ENCODE results near the gene TMUB2. TPM values are rescaled to one million over a fixed set of nuclear protein-coding genes. Genes with fewer than 3 reads are reported as not detected.

The TMUB2 gene
- total and polyA plus RNA-seq, 2 of the 13 experiments (the other 11 are each of a cell fraction or from before 2014, with no cell fraction given) = 26.9 to 50.8 TPM

GRCh38 chr17:44220213-44221083 is 33.7 kb downstream of the TMUB2 start (continued):
- TF ChIP-seq, protein P1, sequence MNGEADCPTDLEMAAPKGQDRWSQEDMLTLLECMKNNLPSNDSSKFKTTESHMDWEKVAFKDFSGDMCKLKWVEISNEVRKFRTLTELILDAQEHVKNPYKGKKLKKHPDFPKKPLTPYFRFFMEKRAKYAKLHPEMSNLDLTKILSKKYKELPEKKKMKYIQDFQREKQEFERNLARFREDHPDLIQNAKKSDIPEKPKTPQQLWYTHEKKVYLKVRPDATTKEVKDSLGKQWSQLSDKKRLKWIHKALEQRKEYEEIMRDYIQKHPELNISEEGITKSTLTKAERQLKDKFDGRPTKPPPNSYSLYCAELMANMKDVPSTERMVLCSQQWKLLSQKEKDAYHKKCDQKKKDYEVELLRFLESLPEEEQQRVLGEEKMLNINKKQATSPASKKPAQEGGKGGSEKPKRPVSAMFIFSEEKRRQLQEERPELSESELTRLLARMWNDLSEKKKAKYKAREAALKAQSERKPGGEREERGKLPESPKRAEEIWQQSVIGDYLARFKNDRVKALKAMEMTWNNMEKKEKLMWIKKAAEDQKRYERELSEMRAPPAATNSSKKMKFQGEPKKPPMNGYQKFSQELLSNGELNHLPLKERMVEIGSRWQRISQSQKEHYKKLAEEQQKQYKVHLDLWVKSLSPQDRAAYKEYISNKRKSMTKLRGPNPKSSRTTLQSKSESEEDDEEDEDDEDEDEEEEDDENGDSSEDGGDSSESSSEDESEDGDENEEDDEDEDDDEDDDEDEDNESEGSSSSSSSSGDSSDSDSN (CRISPR knock-in tag; IDR thresholded peaks at IDR 0.05) = peak; percentile 93
- TF ChIP-seq PHF21A (CRISPR knock-in tag; IDR thresholded peaks at IDR 0.05) = no peak
- peak; percentile 21; the same call in 1 of the 2 replicates for TF ChIP-seq MED1 (CRISPR knock-in tag; IDR thresholded peaks at IDR 0.05)
- TF ChIP-seq ZNF337 (CRISPR knock-in tag; IDR thresholded peaks at IDR 0.05; ENCODE audit: borderline replicate concordance, low read depth) = no peak
- TF ChIP-seq ZEB1 (IDR thresholded peaks at IDR 0.05; ENCODE audit: insufficient replicate concordance, low read depth) = no peak
- TF ChIP-seq RBFOX2 (IDR thresholded peaks at IDR 0.05; ENCODE audit: low read depth, low read length) = peak; percentile 80
- peak; percentile 13; the same call in 1 of the 2 replicates for TF ChIP-seq NR2C2 (CRISPR knock-in tag; IDR thresholded peaks at IDR 0.05; ENCODE audit: borderline replicate concordance)
- TF ChIP-seq ZBTB39 (CRISPR knock-in tag; IDR thresholded peaks at IDR 0.05) = no peak
- TF ChIP-seq TIGD3 (CRISPR knock-in tag; IDR thresholded peaks at IDR 0.05; ENCODE audit: borderline replicate concordance) = no peak
- TF ChIP-seq, protein P2, sequence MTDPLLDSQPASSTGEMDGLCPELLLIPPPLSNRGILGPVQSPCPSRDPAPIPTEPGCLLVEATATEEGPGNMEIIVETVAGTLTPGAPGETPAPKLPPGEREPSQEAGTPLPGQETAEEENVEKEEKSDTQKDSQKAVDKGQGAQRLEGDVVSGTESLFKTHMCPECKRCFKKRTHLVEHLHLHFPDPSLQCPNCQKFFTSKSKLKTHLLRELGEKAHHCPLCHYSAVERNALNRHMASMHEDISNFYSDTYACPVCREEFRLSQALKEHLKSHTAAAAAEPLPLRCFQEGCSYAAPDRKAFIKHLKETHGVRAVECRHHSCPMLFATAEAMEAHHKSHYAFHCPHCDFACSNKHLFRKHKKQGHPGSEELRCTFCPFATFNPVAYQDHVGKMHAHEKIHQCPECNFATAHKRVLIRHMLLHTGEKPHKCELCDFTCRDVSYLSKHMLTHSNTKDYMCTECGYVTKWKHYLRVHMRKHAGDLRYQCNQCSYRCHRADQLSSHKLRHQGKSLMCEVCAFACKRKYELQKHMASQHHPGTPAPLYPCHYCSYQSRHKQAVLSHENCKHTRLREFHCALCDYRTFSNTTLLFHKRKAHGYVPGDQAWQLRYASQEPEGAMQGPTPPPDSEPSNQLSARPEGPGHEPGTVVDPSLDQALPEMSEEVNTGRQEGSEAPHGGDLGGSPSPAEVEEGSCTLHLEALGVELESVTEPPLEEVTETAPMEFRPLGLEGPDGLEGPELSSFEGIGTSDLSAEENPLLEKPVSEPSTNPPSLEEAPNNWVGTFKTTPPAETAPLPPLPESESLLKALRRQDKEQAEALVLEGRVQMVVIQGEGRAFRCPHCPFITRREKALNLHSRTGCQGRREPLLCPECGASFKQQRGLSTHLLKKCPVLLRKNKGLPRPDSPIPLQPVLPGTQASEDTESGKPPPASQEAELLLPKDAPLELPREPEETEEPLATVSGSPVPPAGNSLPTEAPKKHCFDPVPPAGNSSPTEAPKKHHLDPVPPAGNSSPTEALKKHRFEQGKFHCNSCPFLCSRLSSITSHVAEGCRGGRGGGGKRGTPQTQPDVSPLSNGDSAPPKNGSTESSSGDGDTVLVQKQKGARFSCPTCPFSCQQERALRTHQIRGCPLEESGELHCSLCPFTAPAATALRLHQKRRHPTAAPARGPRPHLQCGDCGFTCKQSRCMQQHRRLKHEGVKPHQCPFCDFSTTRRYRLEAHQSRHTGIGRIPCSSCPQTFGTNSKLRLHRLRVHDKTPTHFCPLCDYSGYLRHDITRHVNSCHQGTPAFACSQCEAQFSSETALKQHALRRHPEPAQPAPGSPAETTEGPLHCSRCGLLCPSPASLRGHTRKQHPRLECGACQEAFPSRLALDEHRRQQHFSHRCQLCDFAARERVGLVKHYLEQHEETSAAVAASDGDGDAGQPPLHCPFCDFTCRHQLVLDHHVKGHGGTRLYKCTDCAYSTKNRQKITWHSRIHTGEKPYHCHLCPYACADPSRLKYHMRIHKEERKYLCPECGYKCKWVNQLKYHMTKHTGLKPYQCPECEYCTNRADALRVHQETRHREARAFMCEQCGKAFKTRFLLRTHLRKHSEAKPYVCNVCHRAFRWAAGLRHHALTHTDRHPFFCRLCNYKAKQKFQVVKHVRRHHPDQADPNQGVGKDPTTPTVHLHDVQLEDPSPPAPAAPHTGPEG (CRISPR knock-in tag; IDR thresholded peaks at IDR 0.05) = peak; percentile 92
- TF ChIP-seq ZXDC (CRISPR knock-in tag; IDR thresholded peaks at IDR 0.05) = 0 out of 2 replicates have a peak, but pooled peaks have one; percentile 2

Measured in HepG2 (cell line).